ENCODE data around the gene KIAA1755.
"Not testable (repeated sequence)": the region's sequence is repeated elsewhere in the genome, so short reads cannot be mapped to it uniquely, and the experiment has no call there.

Gene KIAA1755

DNA sequence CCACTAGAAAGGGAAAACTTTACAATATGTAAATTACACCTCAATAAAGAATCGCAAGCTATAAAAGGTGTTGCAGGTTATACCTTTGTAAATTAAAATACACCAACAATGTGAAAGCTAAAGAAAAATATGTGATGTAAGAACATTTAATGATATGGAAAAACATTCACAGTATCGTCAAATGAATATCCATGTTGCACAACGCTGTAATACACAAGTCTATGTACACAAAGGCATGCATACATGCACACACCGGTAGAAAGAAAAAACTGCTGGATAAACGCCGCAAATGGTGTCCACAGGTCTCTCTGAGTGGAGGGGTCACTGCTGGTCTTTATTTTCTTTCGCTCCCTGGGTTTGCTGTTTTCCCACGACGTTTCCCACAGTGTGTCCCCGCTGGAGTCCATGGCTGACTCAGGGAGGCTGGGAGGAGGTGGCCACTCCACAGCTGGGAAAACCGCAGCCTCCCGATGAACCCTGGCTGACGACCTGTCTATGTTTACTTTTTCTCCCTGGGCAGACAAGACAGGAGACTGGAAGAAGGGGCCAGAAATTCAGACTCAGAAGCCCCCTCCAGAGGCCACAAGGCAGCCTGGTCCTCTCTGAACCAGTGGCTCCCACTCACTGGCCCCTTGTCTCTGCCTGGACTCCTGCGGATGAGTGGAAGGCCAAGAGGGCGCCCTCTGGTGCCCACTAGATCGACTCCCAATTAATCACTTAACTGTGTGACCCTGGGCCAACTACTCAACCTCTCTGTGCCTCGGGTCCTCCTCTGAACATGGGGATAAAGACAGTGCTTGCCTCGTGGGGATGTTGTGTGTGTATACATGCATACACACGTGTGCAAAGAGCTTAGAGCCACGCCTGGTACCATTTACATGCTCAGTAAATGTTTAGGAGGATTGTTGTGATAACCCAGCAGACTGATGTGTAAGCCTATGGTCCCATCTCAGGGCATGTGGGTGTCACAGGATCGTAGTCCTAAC, 30.6 kb upstream of the KIAA1755 start:
- no peak for DNase-seq (ENCODE audit: low read depth)

DNA sequence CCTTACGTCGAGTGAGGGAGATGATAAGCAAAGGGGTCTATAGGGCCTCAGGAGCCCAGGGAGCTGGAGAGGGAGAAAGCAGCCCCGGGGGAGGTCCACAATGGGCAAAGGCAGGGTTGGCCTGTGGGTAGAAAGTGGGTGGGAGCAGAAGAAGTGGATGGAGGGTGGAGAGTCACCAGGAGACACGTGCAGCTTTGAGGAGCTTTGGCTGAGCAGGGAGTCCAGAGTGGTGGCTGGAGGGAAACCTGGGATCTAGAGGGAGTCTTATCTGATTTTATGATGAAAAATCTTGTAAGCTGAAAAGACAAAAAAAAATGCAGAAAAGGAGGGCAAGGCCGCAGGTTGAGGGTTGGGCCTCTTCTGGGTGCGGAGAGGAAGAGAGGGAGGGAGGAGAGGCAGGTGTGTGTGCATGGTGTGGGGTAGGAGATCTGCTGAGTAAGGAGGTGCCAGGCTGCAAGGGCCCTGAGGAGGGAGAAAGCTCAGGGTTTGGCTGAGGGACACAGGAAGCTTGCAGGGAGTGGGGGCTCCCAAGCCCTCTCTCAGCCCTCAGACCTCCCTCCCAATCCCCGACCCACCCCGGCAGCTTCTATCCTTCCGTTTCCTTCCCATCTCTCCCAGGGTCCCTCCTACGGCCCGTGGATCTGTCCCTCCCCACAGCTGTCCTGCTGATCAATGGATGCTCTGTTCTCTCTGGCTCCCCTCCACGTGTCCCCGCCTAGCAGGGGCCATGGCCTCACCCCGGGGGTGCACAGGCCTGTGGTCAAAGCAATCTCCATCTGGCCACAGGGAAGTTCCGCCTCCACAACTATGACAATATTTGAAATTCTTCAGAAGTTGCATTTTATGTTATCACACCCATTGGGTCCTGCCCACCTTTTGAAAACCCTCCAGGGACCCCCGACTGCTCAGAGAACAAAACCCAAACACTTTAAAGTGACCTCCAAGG, 26.3 kb upstream of the KIAA1755 start:
- DNase-seq (ENCODE audit: low read depth): no peak

DNA sequence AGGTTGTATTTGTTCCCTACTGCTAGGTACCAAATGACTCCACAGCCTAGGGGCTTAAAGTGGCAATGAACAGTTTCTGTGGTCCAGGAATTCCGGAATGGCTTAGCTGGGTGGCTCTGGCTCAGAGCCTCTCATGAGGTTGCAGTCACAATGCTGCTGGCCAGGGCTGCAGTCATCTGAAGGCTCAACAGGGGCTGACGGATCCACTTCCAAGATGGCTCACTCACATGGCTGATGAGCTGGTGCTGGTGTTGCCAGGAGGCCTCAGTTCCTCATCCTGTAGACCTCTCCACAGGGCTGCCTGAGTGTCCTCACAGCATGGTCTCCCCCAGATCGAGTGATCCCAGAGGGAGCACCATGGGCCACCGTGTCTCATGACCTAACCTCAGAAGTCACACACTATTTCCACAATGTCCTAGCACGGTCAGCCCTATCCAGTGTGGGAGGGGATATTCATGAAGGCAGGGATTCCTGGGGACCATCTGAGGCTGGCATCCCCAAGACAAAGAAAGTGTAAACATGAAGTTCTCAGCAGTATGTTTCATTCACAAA, 24.4 kb upstream of the KIAA1755 start:
- DNase-seq (ENCODE audit: low read depth): no peak

DNA sequence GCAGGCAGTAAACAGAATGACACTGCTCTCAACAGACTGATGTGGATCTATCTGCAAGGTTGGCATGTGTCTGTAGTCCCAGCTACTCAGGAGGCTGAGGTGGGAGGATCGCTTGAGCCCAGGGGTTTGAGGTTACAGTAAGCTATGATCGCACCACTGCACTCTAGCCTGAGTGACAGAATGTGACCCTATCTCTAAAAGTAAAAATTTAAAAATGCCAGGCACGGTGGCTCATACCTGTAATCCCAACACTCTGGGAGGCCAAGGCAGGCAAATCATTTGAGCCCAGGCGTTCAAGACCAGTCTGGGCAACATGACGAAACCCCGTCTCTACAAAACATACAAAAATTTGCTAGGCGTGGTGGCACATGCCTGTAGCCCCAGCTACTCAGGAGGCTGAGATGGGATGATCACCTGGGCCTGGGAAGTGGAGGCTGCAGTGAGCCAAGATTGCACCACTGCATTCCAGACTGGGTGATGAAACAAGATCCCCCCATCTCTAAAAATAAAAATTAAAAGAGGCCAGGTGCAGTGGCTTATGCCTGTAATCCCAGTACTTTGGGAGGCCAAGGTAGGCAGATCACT, 23.6 kb upstream of the KIAA1755 start:
- not testable (repeated sequence) for DNase-seq (ENCODE audit: low read depth)

DNA sequence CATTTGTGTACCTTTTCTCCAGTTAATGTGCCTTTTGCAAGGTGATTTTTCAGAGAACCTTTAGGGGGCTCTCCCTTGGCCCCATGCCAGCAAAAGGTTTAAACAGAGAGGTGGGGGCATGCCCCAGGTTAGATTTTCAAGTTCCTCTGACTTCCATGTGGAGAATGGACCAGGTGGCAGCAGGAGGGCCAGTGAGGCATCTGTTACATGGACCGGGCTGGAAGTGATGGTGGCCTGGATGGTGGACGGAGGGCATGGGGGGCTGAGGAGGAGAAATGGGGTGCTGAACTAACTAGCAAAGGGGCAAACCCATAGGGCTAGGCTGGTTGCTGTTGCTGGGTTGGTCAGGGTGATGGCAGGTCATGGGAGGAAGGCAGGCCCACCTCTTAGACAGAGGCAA, 22.7 kb upstream of the KIAA1755 start:
- DNase-seq (ENCODE audit: low read depth): no peak

DNA sequence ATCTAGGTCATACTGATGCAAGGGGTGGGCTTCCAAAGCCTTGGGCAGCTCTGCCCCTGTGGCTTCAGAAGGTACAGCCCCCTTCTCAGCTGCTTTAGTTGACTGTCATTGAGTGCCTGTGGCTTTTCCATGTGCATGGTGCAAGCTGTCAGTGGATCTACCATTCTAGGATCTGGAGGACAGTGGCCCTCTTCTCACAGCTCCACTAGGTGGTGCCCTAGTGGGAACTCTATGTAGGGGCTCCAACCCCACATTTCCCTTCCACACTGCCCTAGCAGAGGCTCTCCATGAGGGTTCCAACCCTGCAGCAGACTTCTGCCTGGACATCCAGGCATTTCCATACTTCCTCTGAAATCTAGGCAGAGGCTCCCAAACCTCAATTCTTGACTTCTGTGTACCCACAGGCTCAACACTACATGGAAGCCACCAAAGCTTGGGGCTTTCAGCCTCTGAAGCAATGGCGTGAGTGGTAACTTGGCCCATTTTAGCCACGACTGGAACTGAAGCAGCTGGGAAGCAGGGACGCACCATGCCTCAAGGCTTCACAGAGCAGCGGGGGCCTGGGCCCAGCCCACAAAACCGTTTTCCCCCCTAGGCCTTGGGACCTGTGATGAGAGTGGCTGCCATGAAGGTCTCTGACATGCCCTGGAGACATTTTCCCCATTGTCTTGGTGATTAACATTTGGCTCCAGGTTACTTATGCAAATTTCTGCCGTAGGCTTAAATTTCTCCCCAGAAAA, 20.8 kb upstream of the KIAA1755 start:
- not testable (repeated sequence) for DNase-seq (ENCODE audit: low read depth)

DNA sequence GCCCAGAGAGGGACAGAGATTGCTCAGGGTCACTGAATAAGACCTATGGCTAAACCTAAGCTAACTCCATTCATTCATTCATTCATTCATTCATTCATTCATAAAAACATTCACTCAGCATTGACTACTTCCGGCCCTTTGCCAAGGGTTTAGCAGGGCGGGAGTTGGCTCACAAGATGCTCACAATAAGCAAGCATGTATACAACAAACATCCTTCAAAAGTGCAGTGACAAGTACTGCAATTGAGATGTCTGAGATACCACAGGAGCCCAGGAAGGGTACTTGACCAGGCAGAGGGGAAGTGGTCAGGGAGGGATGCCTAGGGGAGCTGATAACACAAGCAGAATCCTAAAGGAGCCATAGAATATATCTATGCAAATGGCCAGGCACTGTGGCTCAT, 18.2 kb upstream of the KIAA1755 start:
- DNase-seq (ENCODE audit: low read depth): no peak

DNA sequence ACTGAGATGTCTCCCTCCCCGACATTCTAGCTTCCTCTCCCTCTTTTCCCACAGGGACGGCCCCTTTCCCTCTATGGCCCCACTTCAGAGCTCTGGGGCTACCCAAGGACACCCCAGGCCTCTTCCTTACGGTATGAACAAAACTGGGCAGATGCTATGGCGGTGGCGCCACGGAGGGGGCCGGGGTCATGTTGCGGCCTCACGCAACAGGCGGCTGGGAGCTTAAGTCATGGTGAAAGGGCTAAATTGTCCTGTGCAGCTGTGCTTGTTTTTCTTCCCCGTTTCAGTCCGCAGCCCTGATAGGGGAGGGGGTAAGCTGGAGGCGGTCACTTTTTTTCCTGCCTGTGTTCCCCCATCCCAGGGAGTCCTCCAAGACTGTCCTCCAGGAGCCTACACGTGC, 17.6 kb upstream of the KIAA1755 start:
- no peak for DNase-seq (ENCODE audit: low read depth)

DNA sequence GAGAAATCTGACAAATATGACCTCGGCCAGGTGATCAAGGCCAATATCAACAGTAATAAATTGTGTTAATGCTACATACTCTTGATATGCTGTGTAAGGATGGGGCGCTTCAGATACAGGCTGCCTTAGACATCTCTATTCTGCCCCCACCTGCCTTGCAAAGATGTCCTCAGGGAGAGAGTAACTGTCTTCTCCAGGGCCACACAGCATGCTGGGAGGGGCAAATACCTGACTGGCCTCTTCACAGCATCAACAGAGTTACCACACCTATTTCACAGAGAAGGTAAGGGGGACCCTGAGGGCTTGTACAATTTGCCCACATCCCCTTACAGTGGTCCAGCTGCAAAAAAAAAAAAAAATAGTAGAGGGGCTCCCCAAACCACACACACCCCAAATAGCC, 17.2 kb upstream of the KIAA1755 start:
- no peak for DNase-seq (ENCODE audit: low read depth)

DNA sequence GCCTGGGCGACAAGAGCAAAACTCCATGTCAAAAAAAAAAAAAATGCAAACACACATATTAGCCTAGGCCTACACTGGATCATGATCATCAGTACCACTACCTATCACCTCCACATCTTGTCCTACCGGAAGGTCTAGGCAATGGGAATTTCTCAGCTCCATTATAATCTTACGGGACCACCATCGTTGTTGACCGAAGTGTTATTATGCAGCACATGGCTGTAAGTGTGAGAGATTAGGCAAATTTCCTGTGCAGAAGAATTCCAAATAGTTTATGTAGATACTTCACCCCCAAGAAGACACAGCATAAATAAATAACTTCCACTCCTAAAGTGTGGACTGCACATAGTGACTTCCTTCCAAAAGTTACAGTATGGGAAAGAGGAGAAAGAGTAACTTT, 16.8 kb upstream of the KIAA1755 start:
- no peak for DNase-seq (ENCODE audit: low read depth)

DNA sequence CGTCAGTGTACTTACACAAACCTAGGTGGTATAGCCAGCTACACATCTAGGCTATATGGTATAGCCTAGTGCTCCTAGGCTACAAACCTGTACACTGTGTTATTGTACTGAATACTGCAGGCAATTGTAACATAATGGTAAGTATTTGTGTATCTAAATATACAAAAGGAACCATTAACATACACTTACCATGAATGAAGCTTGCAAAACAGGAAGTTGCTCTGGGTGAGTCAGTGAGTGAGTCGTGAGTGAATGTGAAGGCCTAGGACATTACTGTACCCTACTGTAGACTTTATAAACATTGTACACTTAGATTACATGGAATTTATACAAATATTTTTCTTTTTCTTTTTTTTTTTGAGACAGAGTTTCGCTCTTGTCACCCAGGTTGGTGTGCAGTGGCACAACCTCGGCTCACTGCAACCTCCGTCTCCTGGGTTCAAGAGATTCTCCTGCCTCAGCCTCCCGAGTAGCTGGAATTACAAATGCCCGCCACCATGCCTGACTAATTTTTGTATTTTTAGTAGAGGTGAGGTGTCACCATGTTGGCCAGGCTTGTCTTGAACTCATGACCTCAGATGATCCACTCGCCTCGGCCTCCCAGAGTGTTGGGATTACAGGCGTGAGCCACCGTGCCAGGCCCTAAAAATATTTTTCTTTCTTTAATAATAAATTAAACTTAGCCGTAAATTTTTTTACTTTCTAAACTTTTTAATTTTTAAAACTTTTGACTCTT, 15.4 kb upstream of the KIAA1755 start:
- no peak for DNase-seq (ENCODE audit: low read depth)

DNA sequence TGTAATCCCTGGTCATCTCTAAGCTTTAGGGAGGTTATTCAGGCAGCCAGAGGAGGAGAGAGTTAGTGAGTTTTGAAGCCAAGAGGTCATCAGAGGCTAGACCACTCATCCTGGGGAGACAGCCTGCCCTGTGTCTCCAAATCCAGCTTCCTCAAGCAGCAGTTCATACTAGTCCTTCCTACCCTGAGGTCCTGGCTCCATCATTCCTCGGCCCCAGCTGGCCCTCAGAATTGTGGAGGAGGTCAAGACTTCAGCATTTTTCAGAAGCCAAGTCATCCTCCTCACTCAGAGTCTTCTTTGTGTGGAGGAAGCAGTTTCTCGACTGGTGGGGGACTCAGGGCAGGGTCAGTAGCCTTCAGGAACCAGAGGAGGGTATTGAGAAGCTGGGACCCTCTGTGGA, 12.4 kb upstream of the KIAA1755 start:
- DNase-seq (ENCODE audit: low read depth): no peak

DNA sequence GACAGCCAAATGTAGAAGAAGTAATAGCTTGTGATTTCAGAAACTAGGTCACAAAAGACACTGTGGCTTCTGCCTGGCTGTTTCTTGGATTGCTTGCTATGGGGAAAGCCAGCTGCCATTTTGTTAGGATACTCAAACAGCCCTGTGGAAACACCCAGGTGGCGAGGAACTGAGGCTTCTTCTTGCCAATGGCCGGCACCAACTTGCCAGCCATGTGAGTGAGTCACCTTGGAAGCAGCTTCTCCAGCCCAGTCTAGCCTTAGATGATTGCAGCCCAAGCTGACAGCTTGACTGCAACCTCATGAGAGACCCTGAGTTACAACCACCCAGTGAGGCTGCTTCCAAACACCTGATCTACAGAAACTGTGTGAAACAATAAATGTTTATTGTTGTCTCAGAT, 11.9 kb upstream of the KIAA1755 start:
- no peak for DNase-seq (ENCODE audit: low read depth)

DNA sequence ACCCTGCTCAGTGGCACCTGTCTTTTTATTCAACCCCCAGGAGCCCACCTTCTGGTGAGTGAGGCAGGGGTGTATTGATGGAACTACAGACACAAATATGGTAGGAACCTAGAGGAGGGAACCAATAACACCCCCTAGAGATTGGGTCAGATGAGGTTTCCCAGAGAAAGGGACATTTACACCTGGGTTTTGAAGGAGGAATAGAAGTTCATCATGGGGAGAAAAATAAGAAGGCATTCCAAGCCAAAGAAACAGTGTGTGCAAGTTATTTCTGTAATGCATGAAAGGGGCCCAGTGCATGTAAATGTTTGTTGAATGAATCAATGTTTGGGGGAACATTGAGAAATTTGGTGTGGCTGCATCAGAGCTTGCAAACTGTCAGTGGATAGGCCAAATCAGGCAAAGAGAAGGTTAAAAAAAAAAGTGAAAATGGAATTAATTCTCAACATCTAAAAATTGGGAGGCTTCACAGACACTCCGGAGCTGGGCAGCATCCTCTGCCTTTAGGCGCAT, 11.1 kb upstream of the KIAA1755 start:
- DNase-seq (ENCODE audit: low read depth): no peak

DNA sequence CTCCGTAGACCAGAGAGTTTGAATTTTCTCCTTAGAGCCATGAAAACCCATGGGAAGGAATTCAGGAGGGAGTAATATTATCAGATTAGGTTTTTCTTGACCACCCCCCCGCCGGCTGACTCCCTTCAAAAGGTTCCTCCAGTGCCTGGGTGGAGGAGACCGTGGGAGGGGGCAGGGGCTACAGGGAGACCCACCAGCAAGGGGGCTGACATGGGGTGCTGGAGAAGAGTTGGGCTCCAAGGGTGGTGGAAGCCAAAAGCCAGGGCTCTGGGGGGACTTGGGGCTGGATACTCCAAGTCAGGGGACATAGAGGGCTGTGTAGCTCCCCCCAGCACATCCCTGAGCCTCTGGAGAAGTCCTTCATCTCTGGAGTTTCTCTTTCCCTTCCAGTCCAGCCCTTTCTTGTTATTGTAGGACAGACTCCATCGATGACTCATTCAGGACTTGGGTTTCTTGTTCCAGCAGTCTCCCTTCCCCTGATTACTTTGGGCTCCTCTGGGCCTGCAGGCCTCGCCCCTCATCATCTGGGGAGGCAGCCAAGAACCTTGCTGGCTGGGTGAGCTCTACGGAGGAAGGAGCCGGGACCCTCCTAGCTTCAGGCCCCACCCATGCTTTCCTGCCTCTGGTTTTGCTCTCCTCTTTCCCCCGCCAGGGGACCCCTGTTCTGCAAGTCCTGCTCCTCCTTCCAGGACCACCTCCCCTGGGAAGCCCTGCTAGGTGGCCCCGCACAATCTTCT, 10.5 kb upstream of the KIAA1755 start:
- no peak for DNase-seq (ENCODE audit: low read depth)

DNA sequence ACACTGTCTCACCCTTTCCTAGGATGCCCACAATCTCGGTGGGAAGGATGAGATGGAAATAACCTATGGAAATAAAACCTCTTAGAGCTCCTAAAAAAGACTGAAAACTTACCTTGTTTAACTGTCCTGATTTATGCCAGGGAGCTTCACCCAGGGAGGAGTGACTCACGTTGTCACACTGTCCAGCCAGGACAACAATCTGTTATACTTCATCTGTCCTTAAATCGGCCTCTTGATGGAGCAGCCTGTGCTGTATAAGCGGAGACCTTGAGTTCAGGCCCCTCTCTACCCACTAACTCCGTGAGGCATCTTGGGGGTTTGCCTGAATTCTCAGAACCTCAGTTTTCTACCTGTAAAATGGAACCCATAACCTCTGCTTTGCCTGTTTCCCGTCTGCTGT, 9.2 kb upstream of the KIAA1755 start:
- no peak for DNase-seq (ENCODE audit: low read depth)

DNA sequence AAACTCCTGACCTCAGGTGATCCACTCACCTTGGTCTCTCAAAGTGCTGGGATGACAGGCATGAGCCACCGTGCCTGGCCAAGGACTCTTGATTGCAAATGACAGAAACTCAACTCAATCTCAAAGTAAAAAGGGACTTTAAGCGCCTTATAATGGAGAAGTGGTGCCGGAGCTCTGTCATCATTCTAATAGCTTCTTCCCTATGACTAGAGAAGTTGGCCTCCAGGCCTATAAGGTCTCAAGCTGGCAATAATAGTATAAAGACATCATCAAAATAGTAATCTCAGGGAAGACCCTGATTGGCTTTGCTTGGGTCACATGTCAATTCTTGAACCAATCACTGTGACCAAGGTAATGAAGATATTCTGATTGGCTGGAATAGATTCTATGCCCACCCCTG, 8.5 kb upstream of the KIAA1755 start:
- no peak for DNase-seq (ENCODE audit: low read depth)

DNA sequence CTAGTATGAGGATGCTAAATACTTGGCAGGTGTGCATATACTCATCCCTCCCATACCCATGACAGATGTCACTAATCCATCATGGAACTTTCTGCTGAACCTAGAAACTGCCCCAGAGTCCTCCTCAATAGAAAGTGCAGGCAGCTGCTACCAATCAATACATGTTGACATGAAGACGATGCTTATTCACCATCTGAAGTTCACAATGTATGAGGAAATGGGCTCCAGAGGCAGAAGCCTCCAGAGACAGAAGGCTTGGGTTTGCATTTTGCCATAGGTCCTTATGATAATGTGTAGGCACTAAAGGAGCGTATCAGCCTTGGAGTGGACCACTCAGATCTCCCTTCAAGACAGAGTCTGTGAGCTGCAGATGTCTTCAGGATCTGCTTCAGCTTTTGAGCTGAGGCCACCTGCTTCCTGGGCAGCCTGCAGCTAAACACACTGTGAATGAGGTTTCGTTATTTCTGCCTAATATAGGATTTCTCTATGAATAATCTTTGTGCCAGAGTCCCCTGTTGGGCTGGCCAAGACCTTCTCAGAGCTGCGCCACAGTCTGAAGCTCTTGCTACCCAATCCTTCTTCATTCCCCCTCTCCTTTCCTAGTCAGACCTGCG, 7.5 kb upstream of the KIAA1755 start:
- DNase-seq (ENCODE audit: low read depth): no peak

DNA sequence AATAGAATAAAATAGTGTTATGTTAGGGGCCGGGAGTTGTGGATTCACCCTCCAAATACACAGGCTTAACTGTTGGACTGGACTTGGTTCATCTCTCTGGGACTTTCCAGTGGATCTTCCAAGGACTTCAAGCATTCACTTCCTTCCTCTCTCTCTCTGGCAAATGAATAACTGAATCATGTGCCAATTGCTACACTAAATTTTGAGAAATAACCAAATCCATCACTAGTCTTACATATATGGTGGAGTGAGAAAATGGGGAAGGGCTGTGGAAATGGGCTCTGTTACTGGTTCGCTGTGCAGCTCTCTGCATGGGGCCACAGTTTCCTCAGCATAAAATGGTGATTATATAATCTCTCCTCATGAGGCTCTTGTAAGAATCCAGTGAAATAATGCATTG, 6.8 kb upstream of the KIAA1755 start:
- DNase-seq (ENCODE audit: low read depth): no peak
